MCF 10A (cell line): ENCODE data around the gene AATK. TPM values are rescaled to one million over a fixed set of nuclear protein-coding genes. Genes with fewer than 3 reads are reported as not detected.

Source experiments
- BruUV-seq: library from RNA; stranded (reverse); fragments of 400-500 nt; replicated peaks from 2 replicates; lab custom pipeline; 2021; lab: Mats Ljungman, UMichigan
- CTCF ChIA-PET: fragments of 300-600 bp; sonication (Branson Sonifier 250); formaldehyde crosslinking; extraction: SDS; loops from one replicate; lab custom pipeline; 2021; ENCODE audit warnings: antibody characterized with exemption, inconsistent platforms; lab: Yijun Ruan, JAX
- POLR2A ChIA-PET: fragments of 300-600, 350-650 bp; sonication (Branson Sonifier 250); formaldehyde crosslinking; extraction: SDS; loops from one replicate; lab custom pipeline; 2020; ENCODE audit warnings: antibody characterized with exemption, inconsistent platforms; lab: Yijun Ruan, JAX
- DNase-seq: peaks from one replicate; pipeline ENCODE4 v3.0.0-alpha.2; 2018; ENCODE audit not compliant: unreplicated experiment
- H3K27ac Mint-ChIP-seq: one replicate; pipeline ENCODE4 v1.8.0; 2022; ENCODE audit warnings: mild to moderate bottlenecking, low read depth, mixed read lengths; ENCODE audit not compliant: unreplicated experiment
- H3K27me3 Mint-ChIP-seq: one replicate; pipeline ENCODE4 v1.8.0; 2022; ENCODE audit warnings: mixed read lengths; ENCODE audit not compliant: insufficient read depth, unreplicated experiment
- H3K36me3 Mint-ChIP-seq: one replicate; pipeline ENCODE4 v1.8.0; 2022; ENCODE audit warnings: mild to moderate bottlenecking, moderate library complexity, mixed read lengths; ENCODE audit not compliant: insufficient read depth, unreplicated experiment
- H3K4me1 Mint-ChIP-seq: one replicate; pipeline ENCODE4 v1.8.0; 2022; ENCODE audit warnings: mixed read lengths; ENCODE audit not compliant: insufficient read depth, unreplicated experiment
- H3K4me3 Mint-ChIP-seq: one replicate; pipeline ENCODE4 v1.8.0; 2022; ENCODE audit warnings: mild to moderate bottlenecking, moderate library complexity, mixed read lengths; ENCODE audit not compliant: unreplicated experiment
- H3K9me3 Mint-ChIP-seq: one replicate; pipeline ENCODE4 v1.8.0; 2022; ENCODE audit warnings: mixed read lengths; ENCODE audit not compliant: unreplicated experiment
- CTCF ChIP-seq: fragments of 200-600 bp; IDR thresholded peaks from one replicate; pipeline ENCODE4 v1.8.0; 2022; ENCODE audit warnings: antibody characterized with exemption, mild to moderate bottlenecking; ENCODE audit not compliant: unreplicated experiment
- intact Hi-C: fragments of 100-400 bp; cut with micrococcal nuclease; formaldehyde crosslinking; loops from 2 replicates; pipeline ENCODE4 v1.14.1; 2022
- total RNA-seq: library from RNA; stranded (reverse); gene quantifications from 2 replicates; pipeline ENCODE4 v1.2.3, GENCODE V29; 2022

AATK gene
- total RNA-seq, 1 experiment from 2014 or later: 1.4 TPM

- no TSS peak for BruUV-seq
- H3K27ac Mint-ChIP-seq: no peak overlapping the region
These were observed 33.0 kb downstream of the AATK start for GRCh38 chr17:81132770-81133723.

GRCh38 chr17:81132197-81132540 is 33.9 kb downstream of the AATK start:
- Mint-ChIP-seq H3K27me3 (no peaks in the 10 kb centered on the region), H3K36me3 (no peaks in the 10 kb centered on the region), H3K4me3 (no peak overlapping the region), H3K27ac (no peak overlapping the region), H3K9me3 (no peaks in the 10 kb centered on the region), H3K4me1 (peaks cover 6% of the 10 kb centered on the region)
- ChIA-PET POLR2A (no interaction called here), CTCF (interaction anchor here (0.6 kb wide), 1 partner anchor 128 kb away, joined by 3 read pairs; no protein-coding TSS in a partner anchor)
- DNase-seq: no peak
- BruUV-seq: no TSS peak
- intact Hi-C loops: no loop called here
- no peak for TF ChIP-seq CTCF

More at GRCh38 chr17:81132770-81133723, 33.0 kb downstream of the AATK start:
- DNase-seq: no peak
- Mint-ChIP-seq H3K4me1 (peaks cover 6% of the 10 kb centered on the region), H3K4me3 (no peak overlapping the region), H3K9me3 (no peaks in the 10 kb centered on the region), H3K27me3 (no peaks in the 10 kb centered on the region), H3K36me3 (no peaks in the 10 kb centered on the region)
- ChIA-PET POLR2A (no interaction called here), CTCF (interaction anchor here (0.6 to 1.4 kb wide), 5 partner anchors 10 to 480 kb away, joined by 3 to 4 read pairs (median 3); no protein-coding TSS in a partner anchor)
- intact Hi-C loops: no loop called here
- no peak for TF ChIP-seq CTCF

GRCh38 chr17:81131486-81132196 is 34.4 kb downstream of the AATK start:
- ChIA-PET CTCF (interaction anchor here (0.6 kb wide), 1 partner anchor 129 kb away, joined by 3 read pairs; no protein-coding TSS in a partner anchor), POLR2A (no interaction called here)
- H3K9me3 Mint-ChIP-seq: no peaks in the 10 kb centered on the region
- no TSS peak for BruUV-seq
- intact Hi-C loops: no loop called here
- peaks cover 6% of the 10 kb centered on the region for H3K4me1 Mint-ChIP-seq
- no peak for TF ChIP-seq CTCF
- DNase-seq: no peak
- H3K27me3 Mint-ChIP-seq: no peaks in the 10 kb centered on the region
- H3K27ac Mint-ChIP-seq: no peak overlapping the region
- no peaks in the 10 kb centered on the region for H3K36me3 Mint-ChIP-seq
- no peak overlapping the region for H3K4me3 Mint-ChIP-seq
